GM10847 (cell line): Measurements from ENCODE around the gene DUSP15.

Experiments
- POLR2A ChIP-seq: IDR thresholded peaks from 2 replicates; pipeline ENCODE4 v1.6.1; 2011; ENCODE audit not compliant: insufficient read length; ENCODE audit errors: extremely low read depth

DUSP15 gene

GRCh38 chr20:31906001-31906400 lies 35.7 kb upstream of the DUSP15 start:
- no peak for TF ChIP-seq POLR2A

GRCh38 chr20:31903627-31904386 lies 33.5 kb upstream of the DUSP15 start:
- no peak for TF ChIP-seq POLR2A

GRCh38 chr20:31901615-31902014 lies 31.3 kb upstream of the DUSP15 start:
- no peak for TF ChIP-seq POLR2A

GRCh38 chr20:31897541-31897940 lies 27.2 kb upstream of the DUSP15 start:
- no peak for TF ChIP-seq POLR2A

- no peak for TF ChIP-seq POLR2A
These were observed 25.7 kb upstream of the DUSP15 start for GRCh38 chr20:31896049-31896448.

GRCh38 chr20:31894980-31895675 lies 24.8 kb upstream of the DUSP15 start:
- no peak for TF ChIP-seq POLR2A

- TF ChIP-seq POLR2A, result no peak
These were observed 20.3 kb upstream of the DUSP15 start for GRCh38 chr20:31890646-31891045.

- TF ChIP-seq POLR2A, result no peak
These were observed 13.5 kb upstream of the DUSP15 start for GRCh38 chr20:31883829-31884228.

- TF ChIP-seq POLR2A, result no peak
These were observed 11.6 kb upstream of the DUSP15 start for GRCh38 chr20:31881945-31882344.

GRCh38 chr20:31879143-31879987 lies 9.0 kb upstream of the DUSP15 start:
- no peak for TF ChIP-seq POLR2A

- no peak for TF ChIP-seq POLR2A
These were observed 7.4 kb upstream of the DUSP15 start for GRCh38 chr20:31877684-31878083.

GRCh38 chr20:31875671-31876070 lies 5.3 kb upstream of the DUSP15 start:
- TF ChIP-seq POLR2A, result no peak

- no peak for TF ChIP-seq POLR2A
These were observed 2.1 kb upstream of the DUSP15 start for GRCh38 chr20:31872406-31872805.

GRCh38 chr20:31871618-31871954 lies 1.3 kb upstream of the DUSP15 start:
- TF ChIP-seq POLR2A, result no peak

GRCh38 chr20:31870726-31871617 lies 645 bp upstream of the DUSP15 start:
- no peak for TF ChIP-seq POLR2A
